ENCODE measurements around the gene SOST. TPM values are rescaled to one million over a fixed set of nuclear protein-coding genes. Genes with fewer than 3 reads are reported as not detected.

Gene SOST
- total RNA-seq, 2 experiments from 2014 or later: not detected

GRCh38 chr17:43759836-43760235 lies 1.2 kb upstream of the SOST start:
- Mint-ChIP-seq H3K27me3 (peaks cover 19% of the 10 kb centered on the region), H3K27ac (no peak overlapping the region), H3K4me3 (no peak overlapping the region), H3K36me3 (ENCODE audit: low read depth) (no peaks in the 10 kb centered on the region), H3K4me1 (no peaks in the 10 kb centered on the region), H3K9me3 (ENCODE audit: low read depth) (no peaks in the 10 kb centered on the region)
- intact Hi-C loops (cut with DNase I, micrococcal nuclease): loop anchor here (1.0 to 5.0 kb wide), 3 partner anchors 66 to 184 kb away; no protein-coding TSS in a partner anchor
- no peak for ATAC-seq
- ChIA-PET POLR2A (no interaction called here), CTCF (interaction anchor here (0.7 to 19.2 kb wide), 21 partner anchors 9 to 183 kb away, joined by 3 to 473 read pairs (median 4); no protein-coding TSS in a partner anchor)
- no peak for DNase-seq

GRCh38 chr17:43758086-43758485 lies 505 bp downstream of the SOST start:
- Mint-ChIP-seq H3K27me3 (peaks cover 29% of the 10 kb centered on the region), H3K36me3 (ENCODE audit: low read depth) (no peaks in the 10 kb centered on the region), H3K4me1 (no peaks in the 10 kb centered on the region), H3K27ac (no peak overlapping the region), H3K4me3 (no peak overlapping the region), H3K9me3 (ENCODE audit: low read depth) (no peaks in the 10 kb centered on the region)
- ATAC-seq: no peak
- DNase-seq: no peak
- ChIA-PET POLR2A (no interaction called here), CTCF (interaction anchor here (0.6 to 19.2 kb wide), 6 partner anchors 8 to 104 kb away, joined by 3 to 473 read pairs (median 5); no protein-coding TSS in a partner anchor)
- intact Hi-C loops (cut with DNase I, micrococcal nuclease): no loop called here

DNA sequence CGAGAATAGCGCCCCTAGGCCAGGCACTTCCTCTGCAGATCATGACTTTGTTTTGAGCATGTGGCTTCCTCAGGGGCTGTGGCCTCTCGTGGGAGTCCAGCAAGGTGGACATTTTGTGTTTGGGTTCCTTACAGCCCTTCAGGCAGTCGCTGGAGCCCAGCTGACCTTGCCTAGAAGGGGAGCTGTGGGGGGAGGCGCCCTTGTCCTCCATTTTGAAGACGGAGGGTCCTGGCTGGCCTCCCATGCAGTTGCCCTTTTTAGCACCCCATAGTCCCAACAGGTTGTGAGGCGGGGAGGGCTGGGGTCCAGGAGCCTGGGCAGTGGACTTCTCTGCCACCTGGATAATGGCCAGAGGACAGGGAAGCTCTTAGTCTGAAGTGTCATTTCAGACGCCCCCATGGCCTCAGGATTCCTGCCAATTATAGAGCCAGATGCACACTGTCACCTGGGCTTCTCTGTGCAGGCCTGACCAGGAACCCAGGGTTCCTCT lies 1.4 kb downstream of the SOST start:
- Mint-ChIP-seq H3K9me3 (ENCODE audit: low read depth) (no peaks in the 10 kb centered on the region), H3K36me3 (ENCODE audit: low read depth) (no peaks in the 10 kb centered on the region), H3K4me3 (no peak overlapping the region), H3K27me3 (peaks cover 32% of the 10 kb centered on the region), H3K4me1 (no peaks in the 10 kb centered on the region), H3K27ac (no peak overlapping the region)
- POLR2A ChIA-PET: no interaction called here
- intact Hi-C loops (cut with DNase I, micrococcal nuclease): no loop called here
- no peak for DNase-seq
- no peak for ATAC-seq
- CTCF ChIA-PET: interaction anchor here (1.7 to 19.2 kb wide), 2 partner anchors 9 to 60 kb away, joined by 6 to 473 read pairs; no protein-coding TSS in a partner anchor

GRCh38 chr17:43756201-43756600 lies 2.4 kb downstream of the SOST start:
- Mint-ChIP-seq H3K4me1 (no peaks in the 10 kb centered on the region), H3K4me3 (no peak overlapping the region), H3K27me3 (peaks cover 32% of the 10 kb centered on the region), H3K9me3 (ENCODE audit: low read depth) (no peaks in the 10 kb centered on the region), H3K27ac (no peak overlapping the region), H3K36me3 (ENCODE audit: low read depth) (no peaks in the 10 kb centered on the region)
- POLR2A ChIA-PET: no interaction called here
- no peak for ATAC-seq
- intact Hi-C loops (cut with DNase I, micrococcal nuclease): no loop called here
- CTCF ChIA-PET: interaction anchor here (0.8 to 19.2 kb wide), 2 partner anchors 10 to 59 kb away, joined by 3 to 473 read pairs; no protein-coding TSS in a partner anchor
- DNase-seq: no peak

DNA sequence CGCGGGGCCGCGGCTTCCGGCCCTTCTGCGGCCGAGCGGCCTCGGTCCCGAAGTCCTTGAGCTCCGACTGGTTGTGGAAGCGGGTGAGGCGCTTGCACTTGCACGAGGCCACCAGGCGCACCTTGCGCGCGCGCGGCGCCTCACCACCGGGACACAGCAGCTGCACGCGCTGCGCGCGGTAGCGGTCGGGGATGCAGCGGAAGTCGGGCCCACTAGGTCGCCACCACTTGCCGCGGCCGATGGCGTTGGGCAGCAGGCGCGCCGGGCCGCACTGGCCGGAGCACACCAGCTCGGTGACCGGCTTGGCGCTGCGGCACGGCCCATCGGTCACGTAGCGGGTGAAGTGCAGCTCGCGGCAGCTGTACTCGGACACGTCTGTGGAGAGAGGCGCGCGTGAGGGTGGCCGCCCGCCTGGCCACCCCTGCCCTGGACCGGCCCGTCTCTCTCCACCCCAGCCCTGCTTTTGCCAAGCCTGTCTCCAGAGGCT lies 3.2 kb downstream of the SOST start:
- CTCF ChIA-PET: interaction anchor here (0.5 to 19.2 kb wide), 3 partner anchors 11 to 58 kb away, joined by 3 to 473 read pairs (median 4); no protein-coding TSS in a partner anchor
- Mint-ChIP-seq H3K9me3 (ENCODE audit: low read depth) (no peaks in the 10 kb centered on the region), H3K4me1 (no peaks in the 10 kb centered on the region), H3K27ac (no peak overlapping the region), H3K4me3 (no peak overlapping the region), H3K27me3 (peaks cover 34% of the 10 kb centered on the region), H3K36me3 (ENCODE audit: low read depth) (no peaks in the 10 kb centered on the region)
- ATAC-seq (no peak), DNase-seq (peak; percentile 52)
- intact Hi-C loops (cut with DNase I, micrococcal nuclease): no loop called here
- POLR2A ChIA-PET: no interaction called here

- intact Hi-C loops (cut with DNase I, micrococcal nuclease): no loop called here
- Mint-ChIP-seq H3K4me1 (no peaks in the 10 kb centered on the region), H3K27ac (no peak overlapping the region), H3K27me3 (peaks cover 36% of the 10 kb centered on the region), H3K36me3 (ENCODE audit: low read depth) (no peaks in the 10 kb centered on the region), H3K9me3 (ENCODE audit: low read depth) (no peaks in the 10 kb centered on the region), H3K4me3 (no peak overlapping the region)
- no peak for ATAC-seq
- DNase-seq: no peak
- ChIA-PET POLR2A (no interaction called here), CTCF (interaction anchor here (1.1 to 19.2 kb wide), 2 partner anchors 11 to 58 kb away, joined by 4 to 473 read pairs; no protein-coding TSS in a partner anchor)
Observed at GRCh38 chr17:43754947-43755346, 3.6 kb downstream of the SOST start.

- Mint-ChIP-seq H3K36me3 (ENCODE audit: low read depth) (no peaks in the 10 kb centered on the region), H3K27me3 (peaks cover 35% of the 10 kb centered on the region), H3K4me3 (no peak overlapping the region), H3K27ac (no peak overlapping the region), H3K4me1 (no peaks in the 10 kb centered on the region), H3K9me3 (ENCODE audit: low read depth) (no peaks in the 10 kb centered on the region)
- DNase-seq: no peak
- ATAC-seq: no peak
- POLR2A ChIA-PET: no interaction called here
- CTCF ChIA-PET: interaction anchor here (0.6 to 19.2 kb wide), 4 partner anchors 12 to 92 kb away, joined by 3 to 473 read pairs (median 3); no protein-coding TSS in a partner anchor
- intact Hi-C loops (cut with DNase I, micrococcal nuclease): no loop called here
Observed at GRCh38 chr17:43753493-43754129, 5.0 kb downstream of the SOST start.

- Mint-ChIP-seq H3K27ac (no peak overlapping the region), H3K27me3 (peaks cover 35% of the 10 kb centered on the region), H3K4me1 (no peaks in the 10 kb centered on the region), H3K4me3 (no peak overlapping the region), H3K36me3 (ENCODE audit: low read depth) (no peaks in the 10 kb centered on the region), H3K9me3 (ENCODE audit: low read depth) (no peaks in the 10 kb centered on the region)
- DNase-seq: no peak
- CTCF ChIA-PET: interaction anchor here (1.0 to 2.9 kb wide), 6 partner anchors 11 to 59 kb away, joined by 3 to 14 read pairs (median 6); no protein-coding TSS in a partner anchor
- intact Hi-C loops (cut with DNase I, micrococcal nuclease): no loop called here
- no peak for ATAC-seq
- POLR2A ChIA-PET: no interaction called here
Observed at GRCh38 chr17:43750153-43750552, 8.4 kb downstream of the SOST start.

DNA sequence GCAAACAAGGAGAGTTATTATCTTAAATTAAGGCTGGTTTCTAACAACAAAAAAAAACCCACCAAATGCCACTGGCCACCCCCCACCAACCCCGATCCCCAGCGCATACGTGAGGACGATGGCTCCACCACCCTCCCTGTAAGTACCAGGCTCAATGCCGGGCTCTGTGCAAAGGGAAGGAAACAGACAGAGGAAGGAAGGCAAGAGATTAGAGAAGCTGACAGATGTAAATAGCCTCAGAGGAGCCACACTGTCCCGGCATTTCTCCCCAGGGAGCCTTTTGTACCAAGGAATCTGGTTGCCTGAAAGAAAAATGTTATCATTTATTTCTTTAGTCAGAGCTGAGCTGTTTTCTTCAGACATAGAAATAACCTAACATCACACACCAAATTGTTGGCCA lies 13.1 kb downstream of the SOST start:
- H3K27me3 Mint-ChIP-seq: peaks cover 37% of the 10 kb centered on the region
- POLR2A ChIA-PET: no interaction called here
- no peak overlapping the region for H3K4me3 Mint-ChIP-seq
- H3K4me1 Mint-ChIP-seq: no peaks in the 10 kb centered on the region
- H3K9me3 Mint-ChIP-seq (ENCODE audit: low read depth): no peaks in the 10 kb centered on the region
- CTCF ChIA-PET: interaction anchor here (0.9 to 2.8 kb wide), 3 partner anchors 10 to 21 kb away, joined by 3 to 13 read pairs (median 4); no protein-coding TSS in a partner anchor
- intact Hi-C loops (cut with DNase I, micrococcal nuclease): no loop called here
- no peak for ATAC-seq
- H3K36me3 Mint-ChIP-seq (ENCODE audit: low read depth): no peaks in the 10 kb centered on the region
- H3K27ac Mint-ChIP-seq: no peak overlapping the region
- DNase-seq: no peak

GRCh38 chr17:43741636-43742035 lies 17.0 kb downstream of the SOST start:
- Mint-ChIP-seq H3K4me1 (no peaks in the 10 kb centered on the region), H3K9me3 (ENCODE audit: low read depth) (no peaks in the 10 kb centered on the region), H3K4me3 (no peak overlapping the region), H3K27me3 (peaks cover 29% of the 10 kb centered on the region), H3K27ac (no peak overlapping the region), H3K36me3 (ENCODE audit: low read depth) (no peaks in the 10 kb centered on the region)
- ATAC-seq (no peak), DNase-seq (no peak)
- intact Hi-C loops (cut with DNase I, micrococcal nuclease): no loop called here
- CTCF ChIA-PET: interaction anchor here (1.3 kb wide), 1 partner anchor 28 kb away, joined by 3 read pairs; no protein-coding TSS in a partner anchor
- POLR2A ChIA-PET: interaction anchor here (0.5 kb wide), 1 partner anchor 113 kb away, joined by 3 read pairs; no protein-coding TSS in a partner anchor

DNA sequence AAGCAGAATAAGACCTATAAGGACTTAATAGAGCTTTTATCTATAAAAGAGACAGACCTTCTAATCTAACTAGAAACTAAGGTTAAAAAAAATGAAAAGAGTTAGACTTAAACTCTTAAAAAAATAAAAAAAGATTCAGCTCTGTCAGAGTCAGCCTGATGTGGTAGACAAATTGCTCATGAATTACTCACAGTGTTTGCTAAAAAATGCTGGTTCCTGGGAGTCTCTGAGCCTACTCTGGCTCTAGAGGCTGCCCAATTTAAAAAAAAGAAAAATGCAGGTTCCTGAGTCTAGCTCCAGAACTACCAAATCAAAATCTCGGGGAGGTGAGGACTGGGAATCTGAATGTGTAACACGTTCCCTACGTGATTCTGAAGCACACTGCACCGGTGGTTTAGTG lies 18.1 kb downstream of the SOST start:
- Mint-ChIP-seq H3K36me3 (ENCODE audit: low read depth) (no peaks in the 10 kb centered on the region), H3K27ac (no peak overlapping the region), H3K4me1 (no peaks in the 10 kb centered on the region), H3K27me3 (peaks cover 24% of the 10 kb centered on the region), H3K4me3 (no peak overlapping the region), H3K9me3 (ENCODE audit: low read depth) (no peaks in the 10 kb centered on the region)
- ATAC-seq (no peak), DNase-seq (no peak)
- ChIA-PET CTCF (interaction anchor here (0.6 to 1.4 kb wide), 5 partner anchors 8 to 312 kb away, joined by 3 to 6 read pairs (median 3); no protein-coding TSS in a partner anchor), POLR2A (no interaction called here)
- intact Hi-C loops (cut with DNase I, micrococcal nuclease): no loop called here

DNA sequence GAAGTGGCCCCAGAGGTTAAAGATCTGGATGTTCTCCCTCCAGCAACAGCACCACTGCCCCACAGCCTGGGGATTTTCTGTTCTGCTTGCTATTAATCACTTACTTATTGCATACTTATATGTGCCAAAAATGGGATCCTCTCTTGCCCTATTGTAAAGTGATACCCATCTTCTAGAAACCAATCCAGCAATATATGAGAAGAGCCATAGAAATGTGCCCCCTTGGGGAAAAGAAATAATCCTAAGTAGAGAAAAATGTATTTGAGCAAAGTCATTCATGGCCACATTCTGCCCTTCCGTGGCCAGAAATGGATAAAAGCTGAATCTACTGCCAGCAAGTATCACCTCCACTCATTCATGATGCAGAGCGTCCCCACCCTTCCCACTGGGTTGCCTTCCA lies 20.9 kb downstream of the SOST start:
- DNase-seq (no peak), ATAC-seq (no peak)
- no peak overlapping the region for H3K27ac Mint-ChIP-seq
- H3K4me3 Mint-ChIP-seq: no peak overlapping the region
- ChIA-PET CTCF (interaction anchor here (0.7 to 1.9 kb wide), 5 partner anchors 12 to 58 kb away, joined by 3 to 10 read pairs (median 3); no protein-coding TSS in a partner anchor), POLR2A (no interaction called here)
- H3K36me3 Mint-ChIP-seq (ENCODE audit: low read depth): no peaks in the 10 kb centered on the region
- no peaks in the 10 kb centered on the region for H3K4me1 Mint-ChIP-seq
- intact Hi-C loops (cut with DNase I, micrococcal nuclease): no loop called here
- peaks cover 17% of the 10 kb centered on the region for H3K27me3 Mint-ChIP-seq
- peaks cover 1% of the 10 kb centered on the region for H3K9me3 Mint-ChIP-seq (ENCODE audit: low read depth)

Data from activated CD4-positive, alpha-beta T cell treated with anti-CD3 and anti-CD28 coated beads for 36 hours (primary cell).